NCI-H82 treated with DMSO at 0.1 percent for 48 hours (cell line): Measurements from ENCODE around the gene MEIKIN.
"Not testable (repeated sequence)": the region's sequence is repeated elsewhere in the genome, so short reads cannot be mapped to it uniquely, and the experiment has no call there.

ENCODE experiments used
- DNase-seq: peaks from one replicate; lab custom pipeline; 2025; ENCODE audit not compliant: unreplicated experiment; lab: John Stamatoyannopoulos, UW

The MEIKIN gene

DNA sequence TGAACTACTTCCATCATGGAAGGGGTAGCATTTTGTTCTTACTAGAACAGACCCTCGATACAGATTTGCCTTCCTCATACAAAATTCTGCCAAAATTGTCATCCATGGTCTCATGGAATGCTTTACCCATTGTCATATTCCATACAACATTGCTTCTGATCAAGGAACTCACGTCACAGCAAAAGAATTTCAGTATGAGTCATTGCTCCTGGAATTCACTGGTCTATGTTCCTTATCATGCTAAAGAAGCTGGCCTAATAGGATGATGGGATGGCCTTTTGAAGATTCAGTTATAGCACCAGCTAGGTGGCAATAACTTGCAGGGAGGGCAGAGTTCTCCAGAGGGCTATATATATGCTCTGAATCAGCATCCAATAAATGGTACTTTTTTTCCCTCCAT is 130.5 kb downstream of the MEIKIN start:
- no peak for DNase-seq

DNA sequence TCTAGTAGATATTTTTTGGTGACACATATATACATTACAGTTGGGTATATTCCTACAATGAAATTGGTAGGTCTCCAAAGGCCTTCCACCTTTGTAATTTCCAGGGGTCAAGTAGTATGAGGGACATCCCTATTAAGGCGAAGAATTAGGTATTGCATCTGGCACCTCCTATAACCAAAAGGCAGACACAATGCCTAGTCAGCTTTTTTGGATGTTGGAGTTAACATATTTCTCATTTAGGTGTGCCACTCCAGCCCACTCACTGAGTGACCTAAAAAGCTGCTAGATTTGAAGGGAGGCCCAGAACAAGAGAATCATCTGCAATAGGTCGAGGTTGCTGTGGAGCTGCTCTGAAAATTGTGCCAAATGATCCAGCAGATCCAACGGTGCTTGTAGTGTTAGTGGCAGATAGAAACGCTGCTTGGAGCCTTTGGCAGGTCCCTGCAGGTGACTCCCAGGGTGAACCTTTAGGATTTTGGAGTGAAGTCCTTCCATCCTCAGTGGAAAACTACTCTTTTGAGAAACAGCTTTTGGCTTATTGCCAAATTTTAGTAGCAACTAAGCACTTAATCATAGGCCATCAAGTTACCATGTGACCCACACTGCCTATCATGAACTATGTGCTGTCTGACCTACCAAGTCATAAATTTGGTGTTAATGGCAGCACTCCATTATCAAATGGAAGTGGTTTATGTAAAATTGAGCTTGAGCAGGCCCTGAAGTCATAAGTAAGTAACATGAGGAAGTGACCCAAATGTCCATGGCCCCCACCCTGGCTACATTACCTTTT is 132.9 kb downstream of the MEIKIN start:
- no peak for DNase-seq

- no peak for DNase-seq
Measured at GRCh38 chr5:131810510-131811249, 134.8 kb downstream of the MEIKIN start.

DNA sequence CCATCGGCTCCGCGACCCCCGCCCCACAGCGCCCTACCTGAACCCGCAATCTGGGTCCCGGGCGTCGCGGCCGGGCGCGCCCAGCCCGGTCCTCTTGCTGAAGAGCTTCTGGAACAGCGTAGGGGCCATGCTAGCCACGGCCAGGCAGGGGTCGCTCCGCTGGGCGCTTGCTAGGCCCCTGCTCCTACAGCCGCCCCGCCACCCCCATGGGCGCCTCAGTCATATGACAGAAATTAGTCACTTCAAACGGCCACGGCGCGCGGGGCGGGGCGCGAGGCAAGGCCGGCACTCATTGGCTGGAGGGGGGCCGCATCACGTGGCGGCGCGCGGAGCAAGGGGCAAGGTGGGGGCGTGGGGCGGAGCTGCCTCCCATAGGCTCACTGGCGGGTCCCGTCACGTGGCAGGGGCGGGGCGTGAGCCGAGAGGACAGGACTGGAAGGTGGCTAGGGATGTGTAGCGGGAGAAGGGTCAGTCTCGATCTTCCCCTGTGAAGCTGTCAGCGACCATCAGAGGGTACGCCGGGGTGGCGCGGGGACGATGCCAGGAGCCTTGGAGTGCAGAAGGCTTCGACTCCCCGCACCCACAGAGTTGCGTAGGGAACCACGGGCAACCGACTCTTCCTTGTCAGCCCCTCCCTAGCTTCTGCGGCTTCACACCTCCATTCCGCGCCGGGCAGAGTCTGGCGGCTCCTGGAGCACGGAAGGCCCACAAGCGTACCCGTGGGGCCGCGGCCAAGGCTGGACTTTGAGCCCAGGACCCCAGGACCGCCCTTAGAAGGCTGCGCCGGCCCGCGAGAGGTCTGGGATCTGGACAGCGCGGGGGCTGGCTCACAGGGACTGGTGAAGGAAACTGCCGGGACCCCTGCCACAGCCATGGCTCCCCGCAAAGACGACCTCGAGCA is 148.4 kb downstream of the MEIKIN start, which contains the start of gene FNIP1:
TSS of gene FNIP1 (minus strand) at position 225 of the 901 bp plus-strand sequence. CDS start at position 129, 96 bp downstream.
- peak; percentile 81 for DNase-seq

DNA sequence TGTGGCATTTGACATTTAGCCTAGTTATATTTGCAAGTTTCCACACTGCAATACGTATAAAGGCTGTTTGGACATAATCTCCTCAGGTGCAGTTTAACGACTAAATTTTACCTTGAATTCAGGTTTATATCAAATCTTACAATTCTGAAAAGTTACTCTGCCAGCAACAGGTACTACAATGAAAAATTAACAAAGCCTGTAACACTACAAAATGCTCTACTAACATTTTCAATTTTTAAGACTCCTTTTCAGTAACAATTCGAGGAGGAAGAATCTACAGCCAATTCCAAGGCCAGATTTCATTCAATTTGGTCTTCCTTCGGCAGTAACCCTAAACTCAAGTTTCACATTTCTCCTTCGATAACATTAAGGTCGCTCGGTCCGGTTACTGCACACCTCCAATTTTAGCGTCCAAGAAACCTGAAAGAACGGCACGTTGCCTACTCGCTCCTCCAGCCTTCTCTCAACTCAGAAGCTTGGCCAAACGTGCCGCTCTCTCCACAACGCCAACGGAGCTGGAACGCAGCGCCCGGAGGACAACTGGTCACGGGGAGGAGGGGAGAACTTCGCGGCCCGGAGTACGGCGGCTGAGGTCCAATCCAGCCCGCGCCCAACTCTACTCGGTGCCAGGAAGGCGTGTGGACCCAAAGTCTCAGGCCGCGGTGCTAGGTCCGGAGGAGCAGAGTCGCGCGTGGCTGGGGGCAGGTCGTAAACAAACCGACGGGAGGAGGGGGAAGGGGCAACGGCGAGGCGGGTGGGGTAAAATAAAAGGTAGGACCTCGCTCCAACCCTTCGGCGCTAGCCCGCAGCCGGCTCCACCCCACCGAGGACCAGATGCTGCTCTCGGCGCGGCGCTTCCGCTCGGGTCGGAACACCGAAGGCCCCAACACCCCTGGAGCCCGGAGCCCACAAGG is 149.3 kb downstream of the MEIKIN start:
- no peak for DNase-seq

- DNase-seq = no peak
Measured at GRCh38 chr5:131795228-131795627, 150.2 kb downstream of the MEIKIN start.

- DNase-seq = no peak
Measured at GRCh38 chr5:131794586-131794985, 150.9 kb downstream of the MEIKIN start.

DNA sequence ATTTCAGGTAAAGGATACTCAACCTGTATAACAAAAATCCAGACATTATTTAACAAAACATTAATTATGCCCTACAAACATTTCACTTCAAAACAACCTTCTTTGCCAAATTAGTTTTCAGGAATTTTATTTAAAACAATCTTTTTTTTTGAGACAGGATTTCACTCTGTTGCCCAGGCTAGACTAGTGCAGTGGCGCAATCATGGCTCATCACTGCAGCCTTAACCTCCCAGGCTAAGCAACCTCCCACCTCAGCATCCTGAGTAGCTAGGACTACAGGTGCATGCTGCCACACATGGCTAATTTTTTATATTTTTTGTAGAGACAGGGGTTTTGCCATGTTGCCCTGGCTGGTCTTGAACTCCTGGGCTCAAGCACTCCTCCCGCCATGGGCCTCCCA is 152.6 kb downstream of the MEIKIN start:
- no peak for DNase-seq

GRCh38 chr5:131791866-131792265 is 153.6 kb downstream of the MEIKIN start:
- no peak for DNase-seq

GRCh38 chr5:131790550-131790949 is 154.9 kb downstream of the MEIKIN start:
- DNase-seq = no peak

- DNase-seq = no peak
Measured at GRCh38 chr5:131789765-131790164, 155.7 kb downstream of the MEIKIN start.

GRCh38 chr5:131787736-131788135 is 157.7 kb downstream of the MEIKIN start:
- no peak for DNase-seq

DNA sequence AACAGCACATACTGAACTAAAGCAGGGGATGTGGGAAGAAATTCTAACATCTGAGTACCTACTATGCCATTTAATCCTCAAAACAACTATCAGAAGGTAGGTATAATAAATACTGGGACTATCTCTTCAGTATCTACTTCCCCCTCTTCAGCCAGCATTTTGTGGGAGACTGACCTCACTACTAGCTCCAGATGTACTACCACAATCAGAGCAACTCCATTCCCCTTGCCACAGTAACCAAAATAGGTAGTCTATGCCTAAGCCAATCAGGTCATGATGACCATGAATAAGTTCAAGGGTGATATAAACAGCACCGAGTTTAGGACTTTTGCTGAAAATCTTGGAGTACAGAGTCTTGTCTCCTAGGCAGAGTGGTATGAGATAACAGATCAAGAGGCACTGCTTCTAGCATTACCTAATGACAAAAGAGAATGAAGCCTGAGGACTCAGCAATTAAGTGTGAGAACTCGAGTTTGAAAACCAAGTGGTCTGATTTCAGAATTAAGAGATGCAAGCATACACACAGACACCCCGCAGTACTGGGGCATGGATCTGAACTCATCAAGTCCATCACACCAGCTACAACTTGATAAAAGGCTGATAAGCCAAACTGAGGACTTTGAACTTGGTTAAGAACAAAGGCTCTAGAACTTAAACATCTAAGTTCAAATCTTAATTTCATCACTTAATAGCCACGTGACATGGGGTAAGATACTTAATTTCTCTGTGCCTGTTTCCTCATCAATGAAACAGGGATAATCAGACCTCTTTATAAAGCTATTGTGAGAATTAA is 158.4 kb downstream of the MEIKIN start:
- no peak for DNase-seq

DNA sequence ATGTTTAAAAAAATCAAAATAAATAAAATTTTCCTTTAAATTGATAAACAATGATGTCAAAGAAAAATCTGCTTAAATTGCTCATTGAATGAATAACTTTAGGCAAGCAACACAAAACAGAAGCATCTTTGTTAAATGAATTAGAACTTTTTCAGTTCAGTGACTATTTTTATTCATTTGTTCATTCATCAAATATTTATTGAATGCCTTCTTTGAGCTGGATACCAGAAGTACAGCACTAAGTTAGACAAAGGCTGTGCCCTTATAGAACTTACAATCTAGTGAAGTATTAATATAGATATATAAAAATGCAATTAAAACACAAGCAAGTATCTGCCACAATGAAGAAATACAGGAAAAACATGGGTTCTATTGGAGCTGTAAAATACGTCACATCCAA is 159.4 kb downstream of the MEIKIN start:
- DNase-seq = no peak

GRCh38 chr5:131783874-131784273 is 161.6 kb downstream of the MEIKIN start:
- DNase-seq = no peak

DNA sequence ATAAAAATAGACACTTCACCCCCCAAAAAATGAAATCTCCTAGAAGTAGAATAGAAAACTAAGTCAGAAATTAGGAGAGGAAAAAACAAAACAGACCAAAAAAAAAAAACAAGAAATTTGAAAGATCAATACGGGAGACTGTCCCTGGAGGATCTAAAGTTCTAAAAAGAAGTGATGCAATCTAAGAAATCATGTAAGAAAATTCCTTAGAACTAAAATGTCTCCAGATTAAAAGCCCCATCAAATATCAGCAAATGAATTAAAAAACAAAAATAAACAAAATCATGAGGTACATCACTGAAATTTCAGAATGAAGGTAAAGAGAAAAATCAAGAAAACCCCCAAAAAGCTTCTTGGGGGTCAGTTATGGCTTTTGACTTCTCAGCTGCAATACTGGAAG is 162.1 kb downstream of the MEIKIN start:
- no peak for DNase-seq

DNA sequence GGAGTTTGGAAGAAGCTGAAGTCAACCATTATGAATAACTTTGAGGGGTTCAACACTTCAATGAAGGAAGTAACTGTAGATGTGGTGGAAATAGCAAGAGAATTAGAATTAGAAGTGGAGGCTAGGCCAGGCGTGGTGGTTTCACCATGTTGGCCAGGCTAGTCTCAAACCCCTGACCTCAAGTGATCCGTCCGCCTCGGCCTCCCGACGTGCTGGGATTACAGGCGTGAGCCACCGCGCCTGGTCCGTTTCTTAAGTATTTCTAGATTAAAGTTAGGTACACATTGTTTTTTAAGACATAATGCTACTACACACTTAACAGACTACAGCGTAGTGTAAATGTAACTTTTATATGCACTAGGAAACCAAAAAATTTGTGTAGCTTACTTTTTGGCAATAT is 162.7 kb downstream of the MEIKIN start:
- DNase-seq = no peak

- DNase-seq = not testable (repeated sequence)
Measured at GRCh38 chr5:131778141-131778540, 167.3 kb downstream of the MEIKIN start.

- DNase-seq = no peak
Measured at GRCh38 chr5:131776450-131776849, 169.0 kb downstream of the MEIKIN start.
